ENCODE results near the gene GPR18. TPM values are rescaled to one million over a fixed set of nuclear protein-coding genes. Genes with fewer than 3 reads are reported as not detected.

Gene GPR18
- total and polyA plus RNA-seq, 7 donors, result 0.01 to 0.27 TPM; not detected in 5

- Histone ChIP-seq H3K9me3 (no peaks in the 10 kb centered on the region), H3K27ac (no peak overlapping the region), H3K4me3 (no peak overlapping the region), H3K36me3 (ENCODE audit: insufficient read depth in 1 of 2, low read depth in 1 of 2) (no peaks in the 10 kb centered on the region), H3K4me1 (no peaks in the 10 kb centered on the region), H3K27me3 (ENCODE audit: insufficient read depth in 3 of 3, low read length in 2 of 3) (no peaks in the 10 kb centered on the region)
- no peak for TF ChIP-seq CTCF (IDR thresholded peaks at IDR 0.05)
- 95 to 99% (median 97%) methylated on average over 2 of the region's 2 CpGs for WGBS, 3 donors
- DNase-seq (no peak), ATAC-seq (no peak)
- intact Hi-C loops (cut with DNase I), result no loop called here
Observed at GRCh38 chr13:99298056-99298455, 39.9 kb upstream of the GPR18 start.

- no peak for TF ChIP-seq CTCF (IDR thresholded peaks at IDR 0.05)
- DNase-seq, result no peak
- no peaks in the 10 kb centered on the region for H3K27me3 ChIP-seq (ENCODE audit: insufficient read depth in 3 of 3, low read length in 2 of 3)
- no peak overlapping the region for H3K27ac ChIP-seq
- no peaks in the 10 kb centered on the region for H3K9me3 ChIP-seq
- no peak for ATAC-seq
- intact Hi-C loops (cut with DNase I), result no loop called here
- H3K4me3 ChIP-seq, result no peak overlapping the region
- no peaks in the 10 kb centered on the region for H3K4me1 ChIP-seq
- no peaks in the 10 kb centered on the region for H3K36me3 ChIP-seq (ENCODE audit: insufficient read depth in 1 of 2, low read depth in 1 of 2)
Observed at GRCh38 chr13:99297331-99297730, 39.2 kb upstream of the GPR18 start.

GRCh38 chr13:99296398-99296797, 38.2 kb upstream of the GPR18 start:
- TF ChIP-seq CTCF (IDR thresholded peaks at IDR 0.05), result no peak
- DNase-seq (no peak), ATAC-seq (no peak)
- H3K27me3 ChIP-seq (ENCODE audit: insufficient read depth in 3 of 3, low read length in 2 of 3), result no peaks in the 10 kb centered on the region
- no peak overlapping the region for H3K27ac ChIP-seq
- 83 to 85% (median 83%) methylated on average over 4 of the region's 4 CpGs for WGBS, 3 donors
- no peak overlapping the region for H3K4me3 ChIP-seq
- intact Hi-C loops (cut with DNase I), result no loop called here
- H3K36me3 ChIP-seq (ENCODE audit: insufficient read depth in 1 of 2, low read depth in 1 of 2), result no peaks in the 10 kb centered on the region
- no peaks in the 10 kb centered on the region for H3K9me3 ChIP-seq
- no peaks in the 10 kb centered on the region for H3K4me1 ChIP-seq

- WGBS, 3 donors, result 91 to 94% (median 92%) methylated on average over 12 of the region's 12 CpGs
- H3K4me1 ChIP-seq, result no peaks in the 10 kb centered on the region
Observed at GRCh38 chr13:99295488-99296252, 37.5 kb upstream of the GPR18 start.

More at GRCh38 chr13:99295488-99296252, 37.5 kb upstream of the GPR18 start:
- Histone ChIP-seq H3K36me3 (ENCODE audit: insufficient read depth in 1 of 2, low read depth in 1 of 2) (no peaks in the 10 kb centered on the region), H3K9me3 (no peaks in the 10 kb centered on the region), H3K27ac (no peak overlapping the region), H3K27me3 (ENCODE audit: insufficient read depth in 3 of 3, low read length in 2 of 3) (no peaks in the 10 kb centered on the region), H3K4me3 (no peak overlapping the region)
- DNase-seq (no peak), ATAC-seq (no peak)
- intact Hi-C loops (cut with DNase I), result no loop called here
- TF ChIP-seq CTCF (IDR thresholded peaks at IDR 0.05), result no peak
